ENCODE results near the gene IFNGR2.

IFNGR2 gene

GRCh38 chr21:33478935-33479678 is 75.9 kb downstream of the IFNGR2 start:
- ChIA-PET POLR2A (interaction anchor here (0.6 to 4.1 kb wide), 25 partner anchors 11 to 707 kb away, joined by 3 to 154 read pairs (median 6); partner anchors contain the start of genes DNAJC28, DONSON, GART and IFNAR1), CTCF (interaction anchor here (0.6 to 2.8 kb wide), 4 partner anchors 12 to 45 kb away, joined by 3 to 16 read pairs (median 4); partner anchors contain the start of gene DNAJC28)
- H3K4me3 ChIP-seq (ENCODE audit: low read depth, low read length), result peak overlapping the region; percentile 48
- no peaks in the 10 kb centered on the region for H3K9me3 ChIP-seq (ENCODE audit: control insufficient read depth, insufficient read depth, low read depth, low read length)
- H3K4me1 ChIP-seq (ENCODE audit: control insufficient read depth, insufficient read depth, low read length), result peaks cover 2% of the 10 kb centered on the region; the same call in 1 of the 2 replicates
- H3K36me3 ChIP-seq (ENCODE audit: control insufficient read depth in 2 of 2, insufficient read depth in 1 of 2, low read length in 2 of 2), result no peaks in the 10 kb centered on the region; a peak in 1 of 3 replicates
- H3K27ac ChIP-seq (ENCODE audit: extremely low read depth, low read depth, low read length), result peak overlapping the region; percentile 87
- TF ChIP-seq ZNF341 (tag by site-specific recombination; IDR thresholded peaks at IDR 0.05; ENCODE audit: low read depth), result peak; percentile 77
- TF ChIP-seq ZNF138 (tag by site-specific recombination; IDR thresholded peaks at IDR 0.05; ENCODE audit: borderline replicate concordance), result no peak
- TF ChIP-seq ZNF426 (tag by site-specific recombination; IDR thresholded peaks at IDR 0.05), result no peak
- no peak for TF ChIP-seq ZNF701 (tag by site-specific recombination; IDR thresholded peaks at IDR 0.05)
- peak; percentile 62; the same call in 1 of the 2 replicates for TF ChIP-seq PBX3 (CRISPR knock-in tag; IDR thresholded peaks at IDR 0.05)
- TF ChIP-seq PRDM1 (tag by site-specific recombination; IDR thresholded peaks at IDR 0.05), result peak; percentile 75
- TF ChIP-seq ZNF692 (tag by site-specific recombination; IDR thresholded peaks at IDR 0.05), result 0 out of 2 replicates have a peak, but pooled peaks have one; percentile 58
- TF ChIP-seq GLI4 (tag by site-specific recombination; IDR thresholded peaks at IDR 0.05), result no peak
- TF ChIP-seq KLF17 (tag by site-specific recombination; IDR thresholded peaks at IDR 0.05), result no peak
- 0 out of 2 replicates have a peak, but pooled peaks have one; percentile 37 for TF ChIP-seq ZIC2 (tag by site-specific recombination; IDR thresholded peaks at IDR 0.05)
- TF ChIP-seq ZBTB48 (tag by site-specific recombination; IDR thresholded peaks at IDR 0.05), result peak; percentile 48; the same call in 1 of the 2 replicates
- peak; percentile 31 for TF ChIP-seq ZEB2 (tag by site-specific recombination; IDR thresholded peaks at IDR 0.05)
- no peak for TF ChIP-seq ZNF707 (tag by site-specific recombination; IDR thresholded peaks at IDR 0.05)
- TF ChIP-seq HOXA7 (CRISPR knock-in tag; IDR thresholded peaks at IDR 0.05; ENCODE audit: borderline replicate concordance), result no peak
- TF ChIP-seq ZNF596 (tag by site-specific recombination; IDR thresholded peaks at IDR 0.05), result peak; percentile 47; the same call in 1 of the 2 replicates
- TF ChIP-seq ZFP37 (tag by site-specific recombination; IDR thresholded peaks at IDR 0.05), result no peak
- no peak for TF ChIP-seq ZNF248 (tag by site-specific recombination; IDR thresholded peaks at IDR 0.05)
- no peak for TF ChIP-seq ZNF404 (tag by site-specific recombination; IDR thresholded peaks at IDR 0.05)
- no peak for TF ChIP-seq HIC1 (tag by site-specific recombination; IDR thresholded peaks at IDR 0.05)
- peak; percentile 31; the same call in 1 of the 2 replicates for TF ChIP-seq ZNF398 (tag by site-specific recombination; IDR thresholded peaks at IDR 0.05)
- TF ChIP-seq PATZ1 (tag by site-specific recombination; IDR thresholded peaks at IDR 0.05), result peak; percentile 68; the same call in 1 of the 2 replicates
- 0 out of 2 replicates have a peak, but pooled peaks have one; percentile 12 for TF ChIP-seq TSHZ1 (tag by site-specific recombination; IDR thresholded peaks at IDR 0.05; ENCODE audit: borderline replicate concordance)
- peak; percentile 86 for TF ChIP-seq ZNF423 (tag by site-specific recombination; IDR thresholded peaks at IDR 0.05)
